ENCODE results near the gene SLC24A3. TPM values are rescaled to one million over a fixed set of nuclear protein-coding genes. Genes with fewer than 3 reads are reported as not detected.
A peak's percentile ranks its signal among the peaks of the same experiment; 100 is the strongest.

SLC24A3 gene
- total RNA-seq, 1 donor from 2014 or later = 13.1 TPM

DNA sequence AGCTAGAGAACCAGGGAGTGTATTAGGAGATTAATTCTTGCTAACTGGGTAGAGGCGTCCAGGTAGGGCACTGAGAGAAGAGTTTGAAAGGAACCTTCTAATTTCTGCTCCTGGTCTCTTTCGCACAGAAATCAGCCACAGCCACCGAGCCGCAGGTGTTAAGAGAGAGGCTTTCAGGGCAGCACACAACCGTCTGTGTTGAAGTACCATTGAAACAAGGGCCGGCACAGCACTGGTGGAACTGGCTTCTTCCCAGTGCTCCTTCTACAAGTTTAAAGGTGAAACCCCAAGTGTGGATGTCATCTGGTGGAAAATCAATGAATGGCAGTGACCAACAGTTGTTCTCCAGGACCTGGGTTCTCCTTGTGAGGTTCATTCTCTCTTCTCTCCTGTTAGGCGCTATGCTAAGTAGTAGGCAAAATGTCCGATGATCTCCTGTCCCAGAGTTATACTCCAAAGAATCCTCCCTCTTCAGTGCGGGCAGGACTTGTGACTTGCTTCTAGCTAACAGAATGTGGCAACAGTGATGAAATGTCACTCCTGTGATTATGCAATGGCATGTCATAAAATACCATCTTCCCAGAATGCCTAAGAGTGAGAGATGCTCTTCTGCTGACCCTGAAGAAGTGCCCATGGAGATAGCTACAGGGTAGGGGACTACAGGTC lies 530.7 kb downstream of the SLC24A3 start:
- Histone ChIP-seq H3K4me3 (no peak overlapping the region), H3K27ac (no peak overlapping the region), H3K36me3 (no peaks in the 10 kb centered on the region), H3K27me3 (no peaks in the 10 kb centered on the region), H3K4me1 (no peaks in the 10 kb centered on the region), H3K9me3 (no peaks in the 10 kb centered on the region)
- ATAC-seq = peak; percentile 78
- DNase-seq = peak; percentile 67
- intact Hi-C loops (cut with DNase I) = loop anchor here (10.0 kb wide), 1 partner anchor 48 kb away; no protein-coding TSS in a partner anchor
- TF ChIP-seq, protein P1, sequence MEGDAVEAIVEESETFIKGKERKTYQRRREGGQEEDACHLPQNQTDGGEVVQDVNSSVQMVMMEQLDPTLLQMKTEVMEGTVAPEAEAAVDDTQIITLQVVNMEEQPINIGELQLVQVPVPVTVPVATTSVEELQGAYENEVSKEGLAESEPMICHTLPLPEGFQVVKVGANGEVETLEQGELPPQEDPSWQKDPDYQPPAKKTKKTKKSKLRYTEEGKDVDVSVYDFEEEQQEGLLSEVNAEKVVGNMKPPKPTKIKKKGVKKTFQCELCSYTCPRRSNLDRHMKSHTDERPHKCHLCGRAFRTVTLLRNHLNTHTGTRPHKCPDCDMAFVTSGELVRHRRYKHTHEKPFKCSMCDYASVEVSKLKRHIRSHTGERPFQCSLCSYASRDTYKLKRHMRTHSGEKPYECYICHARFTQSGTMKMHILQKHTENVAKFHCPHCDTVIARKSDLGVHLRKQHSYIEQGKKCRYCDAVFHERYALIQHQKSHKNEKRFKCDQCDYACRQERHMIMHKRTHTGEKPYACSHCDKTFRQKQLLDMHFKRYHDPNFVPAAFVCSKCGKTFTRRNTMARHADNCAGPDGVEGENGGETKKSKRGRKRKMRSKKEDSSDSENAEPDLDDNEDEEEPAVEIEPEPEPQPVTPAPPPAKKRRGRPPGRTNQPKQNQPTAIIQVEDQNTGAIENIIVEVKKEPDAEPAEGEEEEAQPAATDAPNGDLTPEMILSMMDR (IDR thresholded peaks at IDR 0.05) = no peak

DNA sequence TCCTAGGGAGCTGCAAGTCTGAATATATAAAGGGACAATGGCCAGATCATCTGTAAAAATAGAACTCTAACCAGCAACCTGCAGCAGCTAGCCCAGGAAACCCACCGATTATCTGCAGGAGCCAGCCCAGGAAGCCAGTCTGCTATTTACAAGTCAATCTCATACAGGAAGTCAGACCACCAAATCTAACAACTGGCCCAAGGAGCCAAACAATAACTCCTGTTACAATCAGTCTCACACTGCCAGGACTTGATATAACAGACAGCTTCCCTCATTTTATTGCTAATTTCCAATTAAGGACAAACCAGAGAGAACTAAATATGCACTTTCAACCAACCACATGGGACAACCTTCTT lies 531.2 kb downstream of the SLC24A3 start:
- Histone ChIP-seq H3K4me1 (no peaks in the 10 kb centered on the region), H3K9me3 (no peaks in the 10 kb centered on the region), H3K27me3 (no peaks in the 10 kb centered on the region), H3K36me3 (no peaks in the 10 kb centered on the region), H3K4me3 (no peak overlapping the region), H3K27ac (no peak overlapping the region)
- intact Hi-C loops (cut with DNase I) = loop anchor here (10.0 kb wide), 1 partner anchor 49 kb away; no protein-coding TSS in a partner anchor
- TF ChIP-seq, protein P1 (IDR thresholded peaks at IDR 0.05) = no peak
- DNase-seq (no peak), ATAC-seq (no peak)

- ATAC-seq (no peak), DNase-seq (no peak)
- Histone ChIP-seq H3K27me3 (no peaks in the 10 kb centered on the region), H3K4me1 (peaks cover under 1% of the 10 kb centered on the region), H3K36me3 (no peaks in the 10 kb centered on the region), H3K9me3 (no peaks in the 10 kb centered on the region), H3K4me3 (no peak overlapping the region), H3K27ac (no peak overlapping the region)
- intact Hi-C loops (cut with DNase I) = loop anchor here (10.0 kb wide), 1 partner anchor 50 kb away; no protein-coding TSS in a partner anchor
- TF ChIP-seq, protein P1 (IDR thresholded peaks at IDR 0.05) = no peak
These were observed 532.7 kb downstream of the SLC24A3 start for GRCh38 chr20:19745106-19745505.

GRCh38 chr20:19745584-19745983 lies 533.1 kb downstream of the SLC24A3 start:
- DNase-seq (no peak), ATAC-seq (no peak)
- intact Hi-C loops (cut with DNase I) = loop anchor here (10.0 kb wide), 1 partner anchor 51 kb away; no protein-coding TSS in a partner anchor
- H3K27me3 ChIP-seq = no peaks in the 10 kb centered on the region
- H3K27ac ChIP-seq = no peak overlapping the region
- H3K4me3 ChIP-seq = no peak overlapping the region
- peaks cover 5% of the 10 kb centered on the region for H3K4me1 ChIP-seq
- no peaks in the 10 kb centered on the region for H3K9me3 ChIP-seq
- no peaks in the 10 kb centered on the region for H3K36me3 ChIP-seq
- TF ChIP-seq, protein P1 (IDR thresholded peaks at IDR 0.05) = no peak

DNA sequence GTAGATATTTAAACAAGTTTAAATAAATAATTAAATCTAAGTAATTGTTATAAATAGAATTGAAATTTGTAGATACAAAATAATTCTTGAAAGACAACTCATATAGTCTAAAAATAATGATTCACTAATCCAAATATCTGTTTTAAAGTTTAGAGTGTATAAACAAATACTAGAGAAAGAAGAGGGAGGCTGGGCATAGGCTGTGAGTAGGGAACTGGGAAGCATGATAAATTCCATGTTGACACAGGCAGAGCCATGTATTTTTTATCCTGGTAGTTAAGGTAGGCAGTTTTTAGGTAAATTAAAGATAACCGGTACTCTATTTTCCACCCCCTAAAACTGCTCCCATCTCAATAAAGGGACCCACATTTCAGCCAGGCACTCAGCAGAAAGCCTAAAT lies 534.0 kb downstream of the SLC24A3 start:
- TF ChIP-seq, protein P1 (IDR thresholded peaks at IDR 0.05) = no peak
- Histone ChIP-seq H3K4me1 (peaks cover 12% of the 10 kb centered on the region), H3K4me3 (no peak overlapping the region), H3K27me3 (no peaks in the 10 kb centered on the region), H3K27ac (no peak overlapping the region), H3K36me3 (no peaks in the 10 kb centered on the region), H3K9me3 (no peaks in the 10 kb centered on the region)
- DNase-seq (no peak), ATAC-seq (peak; percentile 29)
- intact Hi-C loops (cut with DNase I) = loop anchor here (10.0 kb wide), 1 partner anchor 52 kb away; no protein-coding TSS in a partner anchor

Data from upper lobe of right lung (tissue), 1 donor.